Dendritic cell treated with granulocyte-macrophage colony-stimulating factor and Interleukin-4, amounts not matched to agents 40 ng/mL and 50 ng/mL, for 4 days (primary cell): ENCODE data around the gene PTPRN2.
"Not testable (repeated sequence)": the region's sequence is repeated elsewhere in the genome, so short reads cannot be mapped to it uniquely, and the experiment has no call there.

Experiments used
- H3K27ac Mint-ChIP-seq: one replicate; pipeline ENCODE4 v1.8.0; 2022; ENCODE audit warnings: mild to moderate bottlenecking, mixed read lengths
- H3K27me3 Mint-ChIP-seq: one replicate; pipeline ENCODE4 v1.8.0; 2022; ENCODE audit warnings: mild to moderate bottlenecking, mixed read lengths
- H3K36me3 Mint-ChIP-seq: one replicate; pipeline ENCODE4 v1.8.0; 2022; ENCODE audit warnings: low read depth, mixed read lengths
- H3K4me1 Mint-ChIP-seq: one replicate; pipeline ENCODE4 v1.8.0; 2022; ENCODE audit warnings: low read depth, mixed read lengths
- H3K4me3 Mint-ChIP-seq: one replicate; pipeline ENCODE4 v1.8.0; 2022; ENCODE audit warnings: mild to moderate bottlenecking, moderate library complexity, mixed read lengths
- H3K9me3 Mint-ChIP-seq: one replicate; pipeline ENCODE4 v1.8.0; 2022; ENCODE audit warnings: mixed read lengths
- intact Hi-C: fragments of 100-400 bp; cut with micrococcal nuclease; formaldehyde crosslinking; loops from one replicate; pipeline ENCODE4 v1.15.0; 2022

PTPRN2 gene

GRCh38 chr7:157992511-157993160 is 595.0 kb downstream of the PTPRN2 start:
- intact Hi-C loops = no loop called here
- Mint-ChIP-seq H3K36me3 (no peaks in the 10 kb centered on the region), H3K27me3 (no peaks in the 10 kb centered on the region), H3K27ac (no peak overlapping the region), H3K4me3 (no peak overlapping the region), H3K9me3 (no peaks in the 10 kb centered on the region), H3K4me1 (no peaks in the 10 kb centered on the region)

DNA sequence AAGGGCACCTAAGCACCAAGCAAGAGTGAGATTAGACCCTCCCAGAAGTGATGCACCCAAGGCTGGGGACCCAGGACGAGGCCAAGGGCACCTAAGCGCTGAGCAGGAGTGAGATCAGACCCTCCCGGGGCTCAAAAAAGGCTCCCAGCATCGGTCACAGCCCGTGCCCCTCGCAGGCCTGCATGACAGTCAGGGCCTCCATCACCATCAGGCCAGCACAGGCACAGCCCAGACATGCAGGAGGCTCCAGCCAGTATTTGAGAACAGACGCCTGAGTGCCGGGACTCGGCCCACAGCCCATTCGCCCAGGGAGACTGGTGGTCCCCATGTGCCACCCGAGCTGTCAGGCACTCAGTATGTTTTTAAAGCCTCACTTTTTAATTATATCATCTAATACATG is 595.9 kb downstream of the PTPRN2 start:
- no peaks in the 10 kb centered on the region for H3K9me3 Mint-ChIP-seq
- H3K36me3 Mint-ChIP-seq = no peaks in the 10 kb centered on the region
- intact Hi-C loops = no loop called here
- no peak overlapping the region for H3K27ac Mint-ChIP-seq
- H3K4me1 Mint-ChIP-seq = no peaks in the 10 kb centered on the region
- no peaks in the 10 kb centered on the region for H3K27me3 Mint-ChIP-seq
- H3K4me3 Mint-ChIP-seq = no peak overlapping the region

DNA sequence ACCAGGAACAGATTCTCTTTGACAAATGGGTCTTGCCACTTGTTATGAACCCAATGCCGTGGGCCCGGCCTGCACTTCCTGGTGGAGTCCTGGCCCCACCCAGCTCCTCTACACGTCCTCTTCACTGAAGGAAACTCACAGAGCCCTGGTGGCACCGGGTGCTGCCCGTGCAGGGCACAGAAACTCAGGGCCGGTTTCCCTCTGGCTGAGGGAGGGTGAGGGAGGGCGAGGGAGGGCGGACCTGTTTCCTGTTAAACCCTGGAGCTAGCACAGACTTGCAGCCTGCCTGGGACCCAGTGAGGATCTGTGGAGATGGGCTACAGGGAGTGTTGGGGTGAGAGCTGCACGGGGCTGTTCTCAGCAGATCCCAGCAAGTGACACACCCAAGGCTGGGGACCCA is 596.3 kb downstream of the PTPRN2 start:
- Mint-ChIP-seq H3K4me1 (no peaks in the 10 kb centered on the region), H3K36me3 (no peaks in the 10 kb centered on the region), H3K9me3 (no peaks in the 10 kb centered on the region), H3K27me3 (no peaks in the 10 kb centered on the region), H3K27ac (no peak overlapping the region), H3K4me3 (no peak overlapping the region)
- intact Hi-C loops = no loop called here

- Mint-ChIP-seq H3K4me1 (no peaks in the 10 kb centered on the region), H3K9me3 (no peaks in the 10 kb centered on the region), H3K36me3 (no peaks in the 10 kb centered on the region), H3K4me3 (no peak overlapping the region), H3K27me3 (no peaks in the 10 kb centered on the region), H3K27ac (no peak overlapping the region)
- intact Hi-C loops = no loop called here
Observed at GRCh38 chr7:157990881-157991250, 596.8 kb downstream of the PTPRN2 start.

- no peak overlapping the region for H3K27ac Mint-ChIP-seq
- intact Hi-C loops = no loop called here
- no peaks in the 10 kb centered on the region for H3K4me1 Mint-ChIP-seq
- H3K4me3 Mint-ChIP-seq = no peak overlapping the region
- H3K27me3 Mint-ChIP-seq = no peaks in the 10 kb centered on the region
- no peaks in the 10 kb centered on the region for H3K36me3 Mint-ChIP-seq
- no peaks in the 10 kb centered on the region for H3K9me3 Mint-ChIP-seq
Observed at GRCh38 chr7:157990226-157990880, 597.3 kb downstream of the PTPRN2 start.

DNA sequence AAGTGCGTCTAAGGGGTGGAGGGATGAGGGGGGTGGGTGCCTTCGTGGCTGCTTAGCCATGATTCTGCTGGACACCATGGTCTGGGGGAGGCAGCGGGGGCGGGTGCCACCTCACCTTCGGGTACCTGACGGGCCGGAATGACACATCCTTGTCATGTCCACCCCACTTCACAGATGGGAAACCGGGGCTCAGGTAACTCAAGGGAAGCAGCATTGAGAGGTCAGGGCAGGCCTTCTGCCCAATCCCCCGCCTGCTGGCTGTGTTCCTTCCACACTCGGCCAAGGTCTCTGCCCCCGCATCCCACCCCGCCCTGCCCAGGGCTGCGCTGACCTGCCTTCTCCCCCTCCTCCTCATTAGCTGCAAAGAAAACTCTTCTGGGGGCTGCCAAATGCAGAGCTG is 598.0 kb downstream of the PTPRN2 start:
- Mint-ChIP-seq H3K9me3 (no peaks in the 10 kb centered on the region), H3K27ac (no peak overlapping the region), H3K36me3 (no peaks in the 10 kb centered on the region), H3K4me3 (no peak overlapping the region), H3K4me1 (no peaks in the 10 kb centered on the region), H3K27me3 (no peaks in the 10 kb centered on the region)
- intact Hi-C loops = no loop called here

- Mint-ChIP-seq H3K9me3 (no peaks in the 10 kb centered on the region), H3K4me1 (no peaks in the 10 kb centered on the region), H3K4me3 (no peak overlapping the region), H3K36me3 (no peaks in the 10 kb centered on the region), H3K27ac (no peak overlapping the region), H3K27me3 (no peaks in the 10 kb centered on the region)
- intact Hi-C loops = no loop called here
Observed at GRCh38 chr7:157987906-157988305, 599.7 kb downstream of the PTPRN2 start.

GRCh38 chr7:157986051-157986450 is 601.6 kb downstream of the PTPRN2 start:
- Mint-ChIP-seq H3K36me3 (no peaks in the 10 kb centered on the region), H3K4me3 (no peak overlapping the region), H3K27me3 (no peaks in the 10 kb centered on the region), H3K4me1 (no peaks in the 10 kb centered on the region), H3K27ac (no peak overlapping the region), H3K9me3 (no peaks in the 10 kb centered on the region)
- intact Hi-C loops = no loop called here

GRCh38 chr7:157985636-157986035 is 602.0 kb downstream of the PTPRN2 start:
- no peaks in the 10 kb centered on the region for H3K4me1 Mint-ChIP-seq
- no peak overlapping the region for H3K4me3 Mint-ChIP-seq
- intact Hi-C loops = no loop called here
- no peaks in the 10 kb centered on the region for H3K36me3 Mint-ChIP-seq
- no peaks in the 10 kb centered on the region for H3K27me3 Mint-ChIP-seq
- no peak overlapping the region for H3K27ac Mint-ChIP-seq
- H3K9me3 Mint-ChIP-seq = no peaks in the 10 kb centered on the region

DNA sequence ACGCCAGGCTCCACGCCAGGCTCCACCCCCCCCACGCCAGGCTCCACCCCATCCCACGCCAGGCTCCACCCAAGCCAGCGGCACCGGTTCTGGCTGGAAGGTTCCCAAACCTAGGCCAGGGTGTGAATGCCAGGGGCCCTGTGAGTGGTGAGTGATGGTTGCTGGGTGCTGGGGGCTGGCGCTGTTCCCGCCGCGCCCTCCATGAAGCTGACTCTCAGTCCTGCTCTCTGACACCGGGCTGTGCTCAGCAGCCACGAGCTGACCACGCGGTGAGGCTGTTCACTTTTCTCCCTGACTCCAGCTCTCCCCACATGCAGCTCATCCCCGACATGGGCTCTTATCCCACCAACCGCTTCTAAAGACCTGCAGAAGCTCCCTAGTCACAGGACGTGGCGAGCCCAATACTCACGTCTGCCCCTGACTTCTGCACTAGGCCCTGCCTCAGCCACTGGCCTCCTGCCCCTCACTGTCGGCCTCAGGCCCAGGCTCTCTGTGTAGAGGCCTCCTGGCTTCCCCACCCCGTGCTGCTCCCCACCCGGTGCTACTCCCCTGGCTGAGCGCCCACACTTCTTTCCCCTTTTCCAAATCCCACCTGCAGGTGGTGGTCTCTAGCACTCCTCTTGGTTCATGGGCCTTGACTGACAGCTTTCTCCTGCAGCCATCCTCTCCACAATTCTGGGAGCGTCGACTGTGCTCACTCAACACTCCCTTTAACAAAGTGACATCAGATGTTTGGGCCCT is 603.0 kb downstream of the PTPRN2 start:
- no peaks in the 10 kb centered on the region for H3K27me3 Mint-ChIP-seq
- intact Hi-C loops = no loop called here
- H3K36me3 Mint-ChIP-seq = no peaks in the 10 kb centered on the region
- H3K4me3 Mint-ChIP-seq = no peak overlapping the region
- H3K9me3 Mint-ChIP-seq = no peaks in the 10 kb centered on the region
- H3K4me1 Mint-ChIP-seq = no peaks in the 10 kb centered on the region
- no peak overlapping the region for H3K27ac Mint-ChIP-seq

DNA sequence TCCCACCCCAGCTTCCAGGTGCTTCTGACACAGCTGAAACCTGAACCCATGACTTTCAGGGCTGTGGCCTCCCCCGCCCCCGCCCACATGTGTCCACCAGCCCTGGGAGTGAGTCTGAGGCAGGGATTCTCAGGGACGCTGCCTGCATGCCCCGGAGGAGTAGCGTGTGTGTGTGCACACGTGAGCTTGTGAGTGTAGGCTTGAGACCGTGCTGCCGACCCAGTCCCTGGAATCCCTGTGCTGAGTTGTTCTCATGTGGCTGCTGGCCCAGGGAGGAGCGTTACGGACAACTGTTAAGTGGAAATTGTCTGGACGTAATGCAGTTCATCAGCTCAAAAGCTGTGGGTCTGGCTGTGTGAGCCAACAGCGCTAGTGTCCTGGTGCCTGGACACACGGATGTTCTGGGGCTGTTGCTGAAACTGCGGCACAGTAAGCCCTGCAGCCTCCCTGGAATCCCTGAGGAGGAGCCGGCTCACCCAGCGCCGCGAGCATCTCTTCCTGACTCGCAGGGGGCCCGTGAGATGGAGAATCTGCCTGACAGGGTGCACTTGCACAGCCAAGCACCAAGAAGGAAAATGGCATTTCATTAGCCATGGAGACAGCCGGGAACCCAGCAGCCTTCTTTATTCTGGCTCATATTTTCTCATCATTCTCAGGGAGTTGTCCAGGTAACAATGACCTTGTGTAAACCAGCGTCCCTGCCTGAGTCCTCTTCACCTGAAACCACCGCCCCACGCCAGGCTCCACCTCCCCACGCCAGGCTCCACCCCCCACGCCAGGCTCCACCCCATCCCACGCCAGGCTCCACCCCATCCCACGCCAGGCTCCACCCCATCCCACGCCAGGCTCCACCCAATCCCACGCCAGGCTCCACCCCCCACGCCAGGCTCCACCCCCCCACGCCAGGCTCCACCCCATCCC is 603.9 kb downstream of the PTPRN2 start:
- H3K27ac Mint-ChIP-seq = no peak overlapping the region
- no peak overlapping the region for H3K4me3 Mint-ChIP-seq
- no peaks in the 10 kb centered on the region for H3K4me1 Mint-ChIP-seq
- no peaks in the 10 kb centered on the region for H3K9me3 Mint-ChIP-seq
- no peaks in the 10 kb centered on the region for H3K27me3 Mint-ChIP-seq
- intact Hi-C loops = no loop called here
- H3K36me3 Mint-ChIP-seq = no peaks in the 10 kb centered on the region

GRCh38 chr7:157981778-157982177 is 605.8 kb downstream of the PTPRN2 start:
- H3K27me3 Mint-ChIP-seq = no peaks in the 10 kb centered on the region
- intact Hi-C loops = no loop called here
- H3K4me3 Mint-ChIP-seq = no peak overlapping the region
- no peak overlapping the region for H3K27ac Mint-ChIP-seq
- H3K9me3 Mint-ChIP-seq = no peaks in the 10 kb centered on the region
- H3K36me3 Mint-ChIP-seq = no peaks in the 10 kb centered on the region
- H3K4me1 Mint-ChIP-seq = no peaks in the 10 kb centered on the region

DNA sequence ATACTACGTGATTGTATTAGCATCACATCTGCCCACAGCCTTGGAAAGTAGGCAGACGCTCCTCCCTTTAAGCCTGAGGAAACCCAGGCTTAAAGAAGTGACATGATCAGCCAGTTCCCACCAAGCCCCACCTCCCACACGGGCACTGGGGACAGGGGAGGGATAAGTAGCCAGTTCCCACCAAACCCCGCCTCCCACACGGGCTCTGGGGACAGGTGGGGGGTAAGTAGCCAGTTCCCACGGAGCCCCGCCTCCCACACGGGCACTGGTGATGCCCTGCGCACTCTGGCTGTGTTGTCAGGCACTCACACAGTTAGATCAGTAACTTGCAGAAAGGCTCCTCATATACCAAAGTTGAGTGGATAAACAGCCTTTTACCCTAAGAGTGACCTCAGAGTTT is 606.8 kb downstream of the PTPRN2 start:
- no peak overlapping the region for H3K27ac Mint-ChIP-seq
- no peaks in the 10 kb centered on the region for H3K36me3 Mint-ChIP-seq
- H3K9me3 Mint-ChIP-seq = peaks cover under 1% of the 10 kb centered on the region
- no peaks in the 10 kb centered on the region for H3K4me1 Mint-ChIP-seq
- H3K27me3 Mint-ChIP-seq = no peaks in the 10 kb centered on the region
- intact Hi-C loops = no loop called here
- no peak overlapping the region for H3K4me3 Mint-ChIP-seq

- H3K36me3 Mint-ChIP-seq, intact Hi-C loops, H3K4me3 Mint-ChIP-seq, H3K27me3 Mint-ChIP-seq, H3K4me1 Mint-ChIP-seq, H3K9me3 Mint-ChIP-seq, H3K27ac Mint-ChIP-seq: not testable (repeated sequence)
Observed at GRCh38 chr7:157980341-157980731, 607.3 kb downstream of the PTPRN2 start.
